GM12878 (cell line): ENCODE measurements around the gene CMTM2. TPM values are rescaled to one million over a fixed set of nuclear protein-coding genes. Genes with fewer than 3 reads are reported as not detected.

Experiments
- ATAC-seq: fragments of 200-7000 bp; cut with Tn5 transposase; 3 replicates; pipeline ENCODE4 v1.9.1; 2020; ENCODE audit warnings: mild to moderate bottlenecking, moderate library complexity
- BruUV-seq: library from RNA; stranded (reverse); fragments of 400-500 nt; replicated peaks from 2 replicates; lab custom pipeline; 2021; lab: Mats Ljungman, UMichigan
- CTCF ChIA-PET: fragments of 300-600 bp; sonication (Branson Sonifier 250); formaldehyde crosslinking; extraction: SDS; loops from one replicate; lab custom pipeline; 2021; ENCODE audit warnings: inconsistent platforms; lab: Yijun Ruan, JAX
- POLR2A ChIA-PET: fragments of 350-600 bp; formaldehyde crosslinking; extraction: SDS; loops from one replicate; lab custom pipeline; 2021; ENCODE audit warnings: inconsistent platforms; lab: Charles Lee
- RAD21 ChIA-PET: fragments of 300-600 bp; sonication (Branson Sonifier 250); formaldehyde crosslinking; loops from one replicate; lab custom pipeline; 2023; ENCODE audit warnings: antibody characterized with exemption; ENCODE audit not compliant: unreplicated experiment; lab: Charles Lee
- SMC1A ChIA-PET: fragments of 300-600 bp; sonication (Branson Sonifier 250); formaldehyde crosslinking; loops from one replicate; lab custom pipeline; 2023; ENCODE audit not compliant: unreplicated experiment, uncharacterized antibody; lab: Charles Lee
- DNase-seq: peaks from one replicate; pipeline ENCODE4 v3.0.0-alpha.2; 2011; ENCODE audit warnings: low read depth, low spot score
- FAIRE-seq: peaks from 3 replicates; lab custom pipeline; 2011; peaks lifted over from hg19 to GRCh38; lab: Jason Lieb, UNC
- H2AFZ ChIP-seq: 2 replicates; pipeline ENCODE4 v1.6.0; 2011; ENCODE audit warnings: low read depth, low read length, control low read depth; ENCODE audit not compliant: control insufficient read depth
- H3K27ac ChIP-seq: 2 replicates; pipeline ENCODE4 v1.5.1; 2011; ENCODE audit warnings: control low read depth; ENCODE audit not compliant: control insufficient read depth, insufficient read depth
- H3K27me3 ChIP-seq, 2 experiments: replicated peaks in 1 of 2; 2 replicates each; pipeline versions ENCODE4 v1.6.0 to v1.6.1; 2011; ENCODE audit warnings: low read length in 1 of 2; ENCODE audit not compliant: control insufficient read depth in 2 of 2, insufficient read depth in 2 of 2
- H3K36me3 ChIP-seq, 2 experiments: 2 replicates each; pipeline ENCODE4 v1.5.1; 2011; ENCODE audit warnings: low read length in 1 of 2; ENCODE audit not compliant: control insufficient read depth in 2 of 2, insufficient read depth in 2 of 2
- H3K4me1 ChIP-seq: 2 replicates; pipeline ENCODE4 v1.6.1; 2011; ENCODE audit warnings: mild to moderate bottlenecking, low read length, moderate library complexity, mixed read lengths; ENCODE audit not compliant: control insufficient read depth, insufficient read depth
- H3K4me2 ChIP-seq: 2 replicates; pipeline ENCODE4 v1.6.0; 2011; ENCODE audit warnings: control low read depth; ENCODE audit not compliant: control insufficient read depth, insufficient read depth
- H3K4me3 ChIP-seq: fragments of 200-600 bp; sonication (generic); 2 replicates; pipeline ENCODE4 v1.5.1; 2016
- H3K79me2 ChIP-seq: 2 replicates; pipeline ENCODE4 v1.6.0; 2011; ENCODE audit warnings: low read length; ENCODE audit not compliant: control insufficient read depth, insufficient read depth
- H3K9ac ChIP-seq: 2 replicates; pipeline ENCODE4 v1.8.0; 2011; ENCODE audit warnings: low read length, control low read depth, mixed read lengths; ENCODE audit not compliant: control insufficient read depth, insufficient read depth
- H3K9me3 ChIP-seq: replicated peaks from 3 replicates; pipeline ENCODE4 v1.5.1; 2011; ENCODE audit warnings: mild to moderate bottlenecking, low read length; ENCODE audit not compliant: control insufficient read depth, insufficient read depth
- H4K20me1 ChIP-seq: 2 replicates; pipeline ENCODE4 v1.6.0; 2011; ENCODE audit not compliant: control insufficient read depth, insufficient read depth
- CHD4 ChIP-seq: fragments of 200-600 bp; sonication (generic); IDR thresholded peaks from 2 replicates; pipeline ENCODE4 v1.6.1; 2016; ENCODE audit warnings: mild to moderate bottlenecking
- CUX1 ChIP-seq: IDR thresholded peaks from 2 replicates; pipeline ENCODE4 v1.6.1; 2012; ENCODE audit warnings: improper control_type of control experiment, low read depth, low read length; ENCODE audit not compliant: insufficient replicate concordance
- DPF2 ChIP-seq: fragments of 450-650 bp; IDR thresholded peaks from 2 replicates; pipeline ENCODE4 v1.6.1; 2017; ENCODE audit warnings: mild to moderate bottlenecking
- E2F8 ChIP-seq: fragments of 450-650 bp; IDR thresholded peaks from 2 replicates; pipeline ENCODE4 v1.6.1; 2018; ENCODE audit warnings: mild to moderate bottlenecking, low read depth, moderate library complexity; ENCODE audit not compliant: partially characterized antibody
- NKRF ChIP-seq: fragments of 450-650 bp; conservative IDR thresholded peaks from 2 replicates; pipeline ENCODE4 v1.6.1; 2017; ENCODE audit warnings: mild to moderate bottlenecking, moderate library complexity
- SIN3A ChIP-seq: IDR thresholded peaks from 2 replicates; pipeline ENCODE4 v1.6.1; 2012; ENCODE audit warnings: low read depth, low read length, improper control_type of control experiment
- SP1 ChIP-seq: IDR thresholded peaks from one replicate; pipeline ENCODE4 v1.6.1; 2011; ENCODE audit warnings: low read depth, low read length
- SREBF2 ChIP-seq: IDR thresholded peaks from 2 replicates; pipeline ENCODE4 v1.6.1; 2012; ENCODE audit warnings: mild to moderate bottlenecking, low read length
- ZBTB4 ChIP-seq: fragments of 450-650 bp; formaldehyde crosslinking; IDR thresholded peaks from 2 replicates; pipeline ENCODE4 v1.4.0; 2022; ENCODE audit warnings: mild to moderate bottlenecking, moderate library complexity
- WGBS: methylation state at CpG from one replicate; pipeline ENCODE4 v1.1.6; 2016; ENCODE audit warnings: low lambda C conversion rate; ENCODE audit not compliant: insufficient replicate concordance, insufficient coverage; ENCODE audit errors: missing lambda C conversion rate; 5-methylcytosine and 5-hydroxymethylcytosine counted together
- in situ Hi-C: fragments of 300-500 bp; cut with MboI; formaldehyde crosslinking; loops from 9 replicates; pipeline ENCODE4 v1.14.3; 2018; ENCODE audit warnings: mixed read lengths
- intact Hi-C: fragments of 100-400 bp; cut with micrococcal nuclease; formaldehyde crosslinking; loops from one replicate; pipeline ENCODE4 v1.14.2; 2022; ENCODE audit not compliant: unreplicated experiment
- polyA plus RNA-seq, 11 experiments: library from polyadenylated mRNA; depleted of rRNA in 4 of 11; unstranded in 6 of 11; stranded (reverse) in 5 of 11; fragments of >200 nt; fragmentation: Nextera tagmentation in 4 of 11; fragmentation: Illumina TruSeq in 1 of 11; extraction: Ambion mirVana in 4 of 11; extraction: Trizol in 1 of 11; gene quantifications; 1 replicate in 1 of 11; 2 replicates in 10 of 11; pipeline versions ENCODE4 v1.2.1 to v1.2.3, GENCODE V29; 2011 to 2016; ENCODE audit warnings: inconsistent platforms in 2 of 11, missing spikeins in 2 of 11, low read depth in 1 of 11
- total RNA-seq, 4 experiments: library from RNA; depleted of rRNA in 3 of 4; stranded (reverse); fragments of >200 nt in 3 of 4; fragmentation: Illumina TruSeq in 1 of 4; extraction: Trizol in 1 of 4; gene quantifications; 2 replicates each; pipeline versions ENCODE4 v1.2.1 to v1.2.3, GENCODE V29; 2013 to 2021

The CMTM2 gene
- total and polyA plus RNA-seq, 10 of the 15 experiments (the other 5 are each of a cell fraction or from before 2014, with no cell fraction given): 0.26 to 0.34 TPM; not detected in 8

DNA sequence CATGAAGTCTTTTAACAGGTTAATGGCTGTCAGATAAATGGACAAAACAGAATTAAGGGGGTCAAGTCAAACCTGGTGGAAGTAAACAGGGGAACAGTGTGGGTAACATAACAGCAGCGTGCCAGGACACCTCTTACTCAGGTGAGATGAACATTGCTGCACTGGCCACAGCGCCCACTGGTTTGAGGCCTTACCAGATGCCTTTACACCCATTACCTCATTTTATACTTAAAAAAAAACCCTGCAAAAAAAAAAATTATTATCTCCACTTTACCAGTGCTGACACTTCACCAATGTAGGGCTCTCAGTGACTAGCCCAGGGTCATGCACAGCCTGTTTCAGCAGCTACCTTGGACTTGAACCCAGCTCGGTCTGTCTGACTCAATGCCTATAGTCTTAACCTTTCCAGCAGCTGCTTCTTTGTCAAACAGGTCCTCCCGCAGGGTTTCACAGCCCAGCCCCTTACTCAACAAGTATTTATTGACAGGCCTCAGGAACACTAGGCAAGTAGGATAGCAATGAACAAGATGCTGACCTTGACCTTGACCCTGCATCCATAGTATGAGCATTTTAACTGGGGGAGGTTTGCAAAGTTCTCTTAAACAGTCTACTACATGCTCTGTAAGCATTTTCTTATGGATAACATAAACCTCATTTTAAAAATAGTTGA lies 55.4 kb downstream of the CMTM2 start:
- H3K79me2 ChIP-seq: no peaks in the 10 kb centered on the region
- WGBS: 42% methylated on average over 4 of the region's 4 CpGs
- CTCF ChIA-PET: interaction anchor here (2.0 kb wide), 1 partner anchor 17 kb away, joined by 10 read pairs; no protein-coding TSS in a partner anchor
- no peaks in the 10 kb centered on the region; the same call in 1 of the 2 replicates for H4K20me1 ChIP-seq
- H3K9ac ChIP-seq: no peak overlapping the region
- H3K9me3 ChIP-seq: no peaks in the 10 kb centered on the region
- H3K27me3 ChIP-seq: peaks cover 0 to 1% of the 10 kb centered on the region in 2 experiments; a peak in 1 of 4 replicates
- no peaks in the 10 kb centered on the region for H3K4me1 ChIP-seq
- RAD21 ChIA-PET: no interaction called here
- H2AFZ ChIP-seq: no peak overlapping the region
- DNase-seq (no peak), ATAC-seq (no peak), FAIRE-seq (no peak)
- POLR2A ChIA-PET: no interaction called here
- no peak overlapping the region for H3K4me3 ChIP-seq
- H3K27ac ChIP-seq: no peak overlapping the region
- no peak overlapping the region for H3K4me2 ChIP-seq
- H3K36me3 ChIP-seq: no peaks in the 10 kb centered on the region
- SMC1A ChIA-PET: no interaction called here
- BruUV-seq: no TSS peak
- intact Hi-C loops: no loop called here
- no peak for TF ChIP-seq SREBF2
- TF ChIP-seq SP1: no peak
- no peak for TF ChIP-seq ZBTB4 (CRISPR knock-in tag)
- TF ChIP-seq CHD4: no peak
- no peak for TF ChIP-seq SIN3A
- TF ChIP-seq E2F8: no peak
- no peak for TF ChIP-seq CUX1
- no peak for TF ChIP-seq DPF2
- no peak for TF ChIP-seq NKRF
- in situ Hi-C loops: no loop called here
